WTC11 (cell line): ENCODE measurements around the gene KCNJ4. TPM values are rescaled to one million over a fixed set of nuclear protein-coding genes. Genes with fewer than 3 reads are reported as not detected.
A peak's percentile ranks its signal among the peaks of the same experiment; 100 is the strongest.

ENCODE experiments used
- ATAC-seq: fragments of 200-7000 bp; cut with Tn5 transposase; 2 replicates; pipeline ENCODE4 v1.10.0; 2021; ENCODE audit warnings: mild to moderate bottlenecking, moderate library complexity
- CTCF ChIA-PET: fragments of 300-600 bp; sonication (Branson Sonifier 250); formaldehyde crosslinking; loops from one replicate; lab custom pipeline; 2021; ENCODE audit warnings: antibody characterized with exemption; lab: Charles Lee
- POLR2A ChIA-PET: fragments of 350-600 bp; sonication (Branson Sonifier 250); formaldehyde crosslinking; loops from one replicate; lab custom pipeline; 2021; ENCODE audit warnings: antibody characterized with exemption; lab: Charles Lee
- DNase-seq: peaks from one replicate; pipeline ENCODE4 v3.0.0; 2021; ENCODE audit warnings: low spot score
- H3K27ac Mint-ChIP-seq: 2 replicates; pipeline ENCODE4 v1.8.0; 2021; ENCODE audit warnings: mixed read lengths
- H3K27me3 Mint-ChIP-seq: 2 replicates; pipeline ENCODE4 v1.8.0; 2021; ENCODE audit warnings: low read depth, mild to moderate bottlenecking, moderate library complexity, mixed read lengths
- H3K36me3 Mint-ChIP-seq: 2 replicates; pipeline ENCODE4 v1.8.0; 2021; ENCODE audit warnings: mixed read lengths
- H3K4me1 Mint-ChIP-seq: 2 replicates; pipeline ENCODE4 v1.8.0; 2022; ENCODE audit warnings: mixed read lengths
- H3K4me3 Mint-ChIP-seq: 2 replicates; pipeline ENCODE4 v1.8.0; 2021; ENCODE audit warnings: mild to moderate bottlenecking, moderate library complexity, mixed read lengths
- H3K9me3 Mint-ChIP-seq: 2 replicates; pipeline ENCODE4 v1.8.0; 2021; ENCODE audit warnings: mixed read lengths
- EMX1 ChIP-seq: fragments of 250-450 bp; sonication (Bioruptor Pico); IDR thresholded peaks from 2 replicates; pipeline ENCODE4 v1.8.0; 2021; ENCODE audit warnings: mild to moderate bottlenecking
- ETV6 ChIP-seq: sonication (generic); formaldehyde crosslinking; IDR thresholded peaks from 2 replicates; pipeline ENCODE4 v1.8.1; 2022; ENCODE audit warnings: mild to moderate bottlenecking, missing genetic modification reagents
- FOXP1 ChIP-seq: sonication (generic); formaldehyde crosslinking; IDR thresholded peaks from 2 replicates; pipeline ENCODE4 v1.8.0; 2022; ENCODE audit warnings: missing genetic modification reagents, mild to moderate bottlenecking, moderate library complexity, borderline replicate concordance
- GRHL2 ChIP-seq: fragments of 250-450 bp; sonication (Bioruptor Pico); IDR thresholded peaks from 2 replicates; pipeline ENCODE4 v1.8.0; 2022; ENCODE audit warnings: mild to moderate bottlenecking, moderate library complexity; ENCODE audit not compliant: insufficient replicate concordance, severe bottlenecking
- HMGXB4 ChIP-seq: sonication (generic); formaldehyde crosslinking; IDR thresholded peaks from 2 replicates; pipeline ENCODE4 v1.8.1; 2023; ENCODE audit warnings: mild to moderate bottlenecking, moderate library complexity, missing genetic modification reagents
- JUN ChIP-seq: sonication (generic); formaldehyde crosslinking; IDR thresholded peaks from 2 replicates; pipeline ENCODE4 v1.8.0; 2023; ENCODE audit warnings: mild to moderate bottlenecking, missing genetic modification reagents
- MYBL2 ChIP-seq: sonication (generic); formaldehyde crosslinking; IDR thresholded peaks from 2 replicates; pipeline ENCODE4 v1.8.1; 2023; ENCODE audit warnings: mild to moderate bottlenecking, moderate library complexity, missing genetic modification reagents
- NR1H2 ChIP-seq: sonication (generic); formaldehyde crosslinking; IDR thresholded peaks from 2 replicates; pipeline ENCODE4 v1.9.0; 2021; ENCODE audit warnings: mild to moderate bottlenecking, moderate library complexity, missing genetic modification reagents
- PRRX2 ChIP-seq: fragments of 250-450 bp; sonication (Bioruptor Pico); IDR thresholded peaks from 2 replicates; pipeline ENCODE4 v1.8.0; 2021; ENCODE audit warnings: mild to moderate bottlenecking
- SMAD4 ChIP-seq: sonication (generic); formaldehyde crosslinking; IDR thresholded peaks from 2 replicates; pipeline ENCODE4 v1.8.0; 2022; ENCODE audit warnings: mild to moderate bottlenecking, missing genetic modification reagents
- SOX15 ChIP-seq: fragments of 250-450 bp; sonication (Bioruptor Pico); IDR thresholded peaks from 2 replicates; pipeline ENCODE4 v1.9.0; 2021; ENCODE audit warnings: mild to moderate bottlenecking
- TEAD1 ChIP-seq: sonication (generic); formaldehyde crosslinking; IDR thresholded peaks from 2 replicates; pipeline ENCODE4 v1.8.0; 2022; ENCODE audit warnings: mild to moderate bottlenecking, missing genetic modification reagents
- ZBTB21 ChIP-seq: sonication (generic); formaldehyde crosslinking; IDR thresholded peaks from 2 replicates; pipeline ENCODE4 v1.8.1; 2023; ENCODE audit warnings: mild to moderate bottlenecking, missing genetic modification reagents, borderline replicate concordance
- ZNF121 ChIP-seq: sonication (generic); formaldehyde crosslinking; IDR thresholded peaks from 2 replicates; pipeline ENCODE4 v1.8.0; 2023; ENCODE audit warnings: missing genetic modification reagents
- ZNF281 ChIP-seq: sonication (generic); formaldehyde crosslinking; IDR thresholded peaks from 2 replicates; pipeline ENCODE4 v1.8.0; 2023; ENCODE audit warnings: mild to moderate bottlenecking, missing genetic modification reagents
- ZNF423 ChIP-seq: fragments of 250-450 bp; sonication (Bioruptor Pico); IDR thresholded peaks from 2 replicates; pipeline ENCODE4 v2.1.2; 2022; ENCODE audit warnings: mild to moderate bottlenecking, moderate library complexity
- ZNF671 ChIP-seq: fragments of 250-450 bp; sonication (Bioruptor Pico); IDR thresholded peaks from 2 replicates; pipeline ENCODE4 v1.8.0; 2021; ENCODE audit warnings: mild to moderate bottlenecking
- total RNA-seq: library from RNA; stranded (reverse); gene quantifications from 3 replicates; pipeline ENCODE4 v1.2.3, GENCODE V29; 2021
- TF ChIP-seq, protein P1 (sequence below): sonication (generic); formaldehyde crosslinking; IDR thresholded peaks from 2 replicates; pipeline ENCODE4 v1.8.0; 2023; ENCODE audit warnings: missing genetic modification reagents
- TF ChIP-seq, protein P2 (sequence below): fragments of 250-450 bp; sonication (Bioruptor Pico); IDR thresholded peaks from 2 replicates; pipeline ENCODE4 v1.9.0; 2021; ENCODE audit warnings: mild to moderate bottlenecking
- TF ChIP-seq, protein P3 (sequence below): sonication (generic); formaldehyde crosslinking; conservative IDR thresholded peaks from 2 replicates; pipeline ENCODE4 v1.8.1; 2023; ENCODE audit warnings: mild to moderate bottlenecking, low read depth, missing genetic modification reagents, moderate library complexity

Gene KCNJ4
- total RNA-seq, 1 experiment from 2014 or later = 3.1 TPM

GRCh38 chr22:38422611-38423511 lies 32.1 kb downstream of the KCNJ4 start (continued):
- TF ChIP-seq, protein P1, sequence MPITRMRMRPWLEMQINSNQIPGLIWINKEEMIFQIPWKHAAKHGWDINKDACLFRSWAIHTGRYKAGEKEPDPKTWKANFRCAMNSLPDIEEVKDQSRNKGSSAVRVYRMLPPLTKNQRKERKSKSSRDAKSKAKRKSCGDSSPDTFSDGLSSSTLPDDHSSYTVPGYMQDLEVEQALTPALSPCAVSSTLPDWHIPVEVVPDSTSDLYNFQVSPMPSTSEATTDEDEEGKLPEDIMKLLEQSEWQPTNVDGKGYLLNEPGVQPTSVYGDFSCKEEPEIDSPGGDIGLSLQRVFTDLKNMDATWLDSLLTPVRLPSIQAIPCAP (CRISPR knock-in tag) = no peak
- TF ChIP-seq PRRX2 (CRISPR knock-in tag) = no peak
- 0 out of 2 replicates have a peak, but pooled peaks have one; percentile 27 for TF ChIP-seq ZBTB21
- TF ChIP-seq ETV6 (CRISPR knock-in tag) = peak; percentile 83

DNA sequence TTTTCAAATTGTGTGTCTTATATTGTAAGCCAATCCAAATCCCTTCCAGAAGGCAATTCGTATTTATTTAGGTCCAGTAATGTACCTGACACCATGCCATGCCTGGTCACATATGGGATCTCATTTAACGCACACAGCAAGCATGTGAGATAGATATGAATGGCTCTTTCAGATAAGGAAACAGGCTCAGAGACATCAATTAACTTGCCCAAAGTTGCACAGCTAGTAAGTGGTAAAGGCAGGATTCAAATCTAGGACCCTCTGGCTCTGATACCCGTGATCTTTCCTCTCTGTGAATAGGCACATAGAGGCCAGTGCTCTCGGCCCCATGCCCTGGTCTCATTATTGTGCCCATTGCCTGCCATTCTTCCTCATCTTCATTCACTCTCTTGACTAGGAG lies 34.3 kb downstream of the KCNJ4 start:
- DNase-seq (no peak), ATAC-seq (no peak)
- H3K9me3 Mint-ChIP-seq = no peaks in the 10 kb centered on the region
- ChIA-PET CTCF (interaction anchor here (0.7 to 1.5 kb wide), 4 partner anchors 13 to 1377 kb away, joined by 3 to 7 read pairs (median 4); no protein-coding TSS in a partner anchor), POLR2A (no interaction called here)
- TF ChIP-seq EMX1 (no peak), ZNF281 (CRISPR knock-in tag) (no peak), NR1H2 (CRISPR knock-in tag) (no peak), ZNF423 (CRISPR knock-in tag) (no peak), TEAD1 (no peak), JUN (CRISPR knock-in tag) (no peak), FOXP1 (CRISPR knock-in tag) (no peak), MYBL2 (no peak), ZNF121 (CRISPR knock-in tag) (no peak), ZNF671 (CRISPR knock-in tag) (no peak), PRRX2 (CRISPR knock-in tag) (no peak), SOX15 (CRISPR knock-in tag) (no peak), HMGXB4 (CRISPR knock-in tag) (no peak), GRHL2 (CRISPR knock-in tag) (no peak), SMAD4 (CRISPR knock-in tag) (no peak)
- TF ChIP-seq, protein P2, sequence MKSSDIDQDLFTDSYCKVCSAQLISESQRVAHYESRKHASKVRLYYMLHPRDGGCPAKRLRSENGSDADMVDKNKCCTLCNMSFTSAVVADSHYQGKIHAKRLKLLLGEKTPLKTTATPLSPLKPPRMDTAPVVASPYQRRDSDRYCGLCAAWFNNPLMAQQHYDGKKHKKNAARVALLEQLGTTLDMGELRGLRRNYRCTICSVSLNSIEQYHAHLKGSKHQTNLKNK (CRISPR knock-in tag) = no peak
- TF ChIP-seq, protein P3, sequence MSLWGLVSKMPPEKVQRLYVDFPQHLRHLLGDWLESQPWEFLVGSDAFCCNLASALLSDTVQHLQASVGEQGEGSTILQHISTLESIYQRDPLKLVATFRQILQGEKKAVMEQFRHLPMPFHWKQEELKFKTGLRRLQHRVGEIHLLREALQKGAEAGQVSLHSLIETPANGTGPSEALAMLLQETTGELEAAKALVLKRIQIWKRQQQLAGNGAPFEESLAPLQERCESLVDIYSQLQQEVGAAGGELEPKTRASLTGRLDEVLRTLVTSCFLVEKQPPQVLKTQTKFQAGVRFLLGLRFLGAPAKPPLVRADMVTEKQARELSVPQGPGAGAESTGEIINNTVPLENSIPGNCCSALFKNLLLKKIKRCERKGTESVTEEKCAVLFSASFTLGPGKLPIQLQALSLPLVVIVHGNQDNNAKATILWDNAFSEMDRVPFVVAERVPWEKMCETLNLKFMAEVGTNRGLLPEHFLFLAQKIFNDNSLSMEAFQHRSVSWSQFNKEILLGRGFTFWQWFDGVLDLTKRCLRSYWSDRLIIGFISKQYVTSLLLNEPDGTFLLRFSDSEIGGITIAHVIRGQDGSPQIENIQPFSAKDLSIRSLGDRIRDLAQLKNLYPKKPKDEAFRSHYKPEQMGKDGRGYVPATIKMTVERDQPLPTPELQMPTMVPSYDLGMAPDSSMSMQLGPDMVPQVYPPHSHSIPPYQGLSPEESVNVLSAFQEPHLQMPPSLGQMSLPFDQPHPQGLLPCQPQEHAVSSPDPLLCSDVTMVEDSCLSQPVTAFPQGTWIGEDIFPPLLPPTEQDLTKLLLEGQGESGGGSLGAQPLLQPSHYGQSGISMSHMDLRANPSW = no peak
- H3K4me1 Mint-ChIP-seq = peaks cover 32% of the 10 kb centered on the region
- H3K4me3 Mint-ChIP-seq = no peak overlapping the region
- no peak overlapping the region for H3K27ac Mint-ChIP-seq
- no peaks in the 10 kb centered on the region for H3K27me3 Mint-ChIP-seq
- H3K36me3 Mint-ChIP-seq = no peaks in the 10 kb centered on the region
